Measurements from ENCODE around the gene FARP1.

DNA sequence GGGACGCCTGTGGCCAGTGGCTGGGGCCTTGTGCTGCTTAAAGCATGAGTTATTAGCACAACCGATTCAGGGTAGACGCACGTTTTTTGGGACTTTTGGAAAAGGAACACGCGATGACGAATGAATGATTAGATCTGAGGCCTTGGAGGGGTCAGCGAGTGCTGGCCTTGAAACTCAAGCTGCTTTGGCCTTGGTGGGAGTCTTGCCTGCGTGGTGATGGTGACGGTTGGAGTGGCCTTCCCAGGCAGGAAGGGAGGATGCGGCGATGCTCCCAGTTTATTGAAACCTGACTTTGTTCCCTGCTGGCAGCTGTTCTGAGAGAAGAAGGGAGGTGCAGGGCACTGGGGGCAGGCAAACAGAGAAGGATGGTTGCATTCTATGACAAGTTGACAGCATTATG lies 97.2 kb downstream of the FARP1 start:
- no peak for TF ChIP-seq POLR2A (IDR thresholded peaks at IDR 0.05)
- TF ChIP-seq, protein P1, sequence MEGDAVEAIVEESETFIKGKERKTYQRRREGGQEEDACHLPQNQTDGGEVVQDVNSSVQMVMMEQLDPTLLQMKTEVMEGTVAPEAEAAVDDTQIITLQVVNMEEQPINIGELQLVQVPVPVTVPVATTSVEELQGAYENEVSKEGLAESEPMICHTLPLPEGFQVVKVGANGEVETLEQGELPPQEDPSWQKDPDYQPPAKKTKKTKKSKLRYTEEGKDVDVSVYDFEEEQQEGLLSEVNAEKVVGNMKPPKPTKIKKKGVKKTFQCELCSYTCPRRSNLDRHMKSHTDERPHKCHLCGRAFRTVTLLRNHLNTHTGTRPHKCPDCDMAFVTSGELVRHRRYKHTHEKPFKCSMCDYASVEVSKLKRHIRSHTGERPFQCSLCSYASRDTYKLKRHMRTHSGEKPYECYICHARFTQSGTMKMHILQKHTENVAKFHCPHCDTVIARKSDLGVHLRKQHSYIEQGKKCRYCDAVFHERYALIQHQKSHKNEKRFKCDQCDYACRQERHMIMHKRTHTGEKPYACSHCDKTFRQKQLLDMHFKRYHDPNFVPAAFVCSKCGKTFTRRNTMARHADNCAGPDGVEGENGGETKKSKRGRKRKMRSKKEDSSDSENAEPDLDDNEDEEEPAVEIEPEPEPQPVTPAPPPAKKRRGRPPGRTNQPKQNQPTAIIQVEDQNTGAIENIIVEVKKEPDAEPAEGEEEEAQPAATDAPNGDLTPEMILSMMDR (IDR thresholded peaks at IDR 0.05) = no peak
